ENCODE data around the gene GPR132.

GPR132 gene

DNA sequence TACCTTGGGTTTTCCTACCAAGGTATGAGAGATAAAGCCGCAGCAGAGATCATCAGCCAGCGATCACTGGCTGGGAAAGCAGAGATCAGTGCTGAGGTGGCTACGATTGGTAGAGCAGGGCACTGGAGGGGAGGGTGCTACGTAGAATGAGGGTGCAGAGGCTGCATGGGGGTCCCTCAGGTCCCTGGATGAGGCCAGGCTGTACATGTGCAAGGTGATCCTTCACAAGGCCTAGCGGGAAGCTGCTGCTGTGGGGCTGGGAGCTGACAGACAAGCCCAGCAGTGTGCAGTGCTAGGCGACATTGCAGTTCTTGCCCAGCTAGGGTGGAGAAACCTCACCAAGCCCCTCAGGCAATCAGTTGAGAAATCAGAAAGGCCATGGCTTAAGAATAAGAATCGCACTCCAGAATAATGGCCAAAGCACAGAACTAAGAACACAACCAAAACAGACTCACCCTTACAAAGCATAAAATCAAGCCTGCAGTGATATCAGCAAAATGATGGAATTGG is 37.2 kb upstream of the GPR132 start:
- H3K9me3 ChIP-seq (replicated peaks; ENCODE audit: insufficient read depth, low read length): no peaks in the 10 kb centered on the region

GRCh38 chr14:105100910-105101309 is 35.7 kb upstream of the GPR132 start:
- H3K4me3 ChIP-seq (ENCODE audit: low read length): no peak overlapping the region
- no peaks in the 10 kb centered on the region for H4K20me1 ChIP-seq (ENCODE audit: insufficient read depth, low read length)
- no peak for DNase-seq
- H3F3A ChIP-seq (ENCODE audit: insufficient read depth, low read length): no peaks in the 10 kb centered on the region
- TF ChIP-seq EZH2phosphoT487 (IDR thresholded peaks at IDR 0.05; ENCODE audit: low read length) (no peak), EZH2 (optimal IDR thresholded peaks at IDR 0.05; ENCODE audit: low read depth, low read length) (no peak)
- TF ChIP-seq, protein P1, sequence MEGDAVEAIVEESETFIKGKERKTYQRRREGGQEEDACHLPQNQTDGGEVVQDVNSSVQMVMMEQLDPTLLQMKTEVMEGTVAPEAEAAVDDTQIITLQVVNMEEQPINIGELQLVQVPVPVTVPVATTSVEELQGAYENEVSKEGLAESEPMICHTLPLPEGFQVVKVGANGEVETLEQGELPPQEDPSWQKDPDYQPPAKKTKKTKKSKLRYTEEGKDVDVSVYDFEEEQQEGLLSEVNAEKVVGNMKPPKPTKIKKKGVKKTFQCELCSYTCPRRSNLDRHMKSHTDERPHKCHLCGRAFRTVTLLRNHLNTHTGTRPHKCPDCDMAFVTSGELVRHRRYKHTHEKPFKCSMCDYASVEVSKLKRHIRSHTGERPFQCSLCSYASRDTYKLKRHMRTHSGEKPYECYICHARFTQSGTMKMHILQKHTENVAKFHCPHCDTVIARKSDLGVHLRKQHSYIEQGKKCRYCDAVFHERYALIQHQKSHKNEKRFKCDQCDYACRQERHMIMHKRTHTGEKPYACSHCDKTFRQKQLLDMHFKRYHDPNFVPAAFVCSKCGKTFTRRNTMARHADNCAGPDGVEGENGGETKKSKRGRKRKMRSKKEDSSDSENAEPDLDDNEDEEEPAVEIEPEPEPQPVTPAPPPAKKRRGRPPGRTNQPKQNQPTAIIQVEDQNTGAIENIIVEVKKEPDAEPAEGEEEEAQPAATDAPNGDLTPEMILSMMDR (IDR thresholded peaks at IDR 0.05; ENCODE audit: low read length): no peak
- no peaks in the 10 kb centered on the region for H3K36me3 ChIP-seq (replicated peaks; ENCODE audit: insufficient read depth, low read length)
- no peaks in the 10 kb centered on the region for H3K9me2 ChIP-seq (replicated peaks; ENCODE audit: insufficient read depth, low read length)
- no peaks in the 10 kb centered on the region for H3K4me1 ChIP-seq (ENCODE audit: low read length)
- no peaks in the 10 kb centered on the region for H3K9me3 ChIP-seq (replicated peaks; ENCODE audit: insufficient read depth, low read length)
- no peak overlapping the region for H3K27ac ChIP-seq (ENCODE audit: low read length)
- no peak overlapping the region for H2AFZ ChIP-seq (ENCODE audit: low read length)
- H3K79me2 ChIP-seq (ENCODE audit: low read length): no peaks in the 10 kb centered on the region
- no peak overlapping the region for H3K9ac ChIP-seq (ENCODE audit: low read length)
- H3K4me2 ChIP-seq (ENCODE audit: low read depth, low read length): no peak overlapping the region
- peaks cover 77% of the 10 kb centered on the region for H3K27me3 ChIP-seq (replicated peaks; ENCODE audit: insufficient read depth, low read length)

More for the DNA sequence above, 37.2 kb upstream of the GPR132 start:
- H2AFZ ChIP-seq (ENCODE audit: low read length): no peak overlapping the region
- peaks cover 77% of the 10 kb centered on the region for H3K27me3 ChIP-seq (replicated peaks; ENCODE audit: insufficient read depth, low read length)
- no peak overlapping the region for H3K9ac ChIP-seq (ENCODE audit: low read length)
- H4K20me1 ChIP-seq (ENCODE audit: insufficient read depth, low read length): no peaks in the 10 kb centered on the region
- no peak overlapping the region for H3K27ac ChIP-seq (ENCODE audit: low read length)
- H3K4me3 ChIP-seq (ENCODE audit: low read length): no peak overlapping the region
- H3F3A ChIP-seq (ENCODE audit: insufficient read depth, low read length): no peaks in the 10 kb centered on the region
- no peak for TF ChIP-seq EZH2phosphoT487 (IDR thresholded peaks at IDR 0.05; ENCODE audit: low read length)
- no peak for TF ChIP-seq EZH2 (optimal IDR thresholded peaks at IDR 0.05; ENCODE audit: low read depth, low read length)
- TF ChIP-seq, protein P1 (IDR thresholded peaks at IDR 0.05; ENCODE audit: low read length): no peak
- no peaks in the 10 kb centered on the region for H3K79me2 ChIP-seq (ENCODE audit: low read length)
- H3K9me2 ChIP-seq (replicated peaks; ENCODE audit: insufficient read depth, low read length): no peaks in the 10 kb centered on the region
- no peaks in the 10 kb centered on the region for H3K4me1 ChIP-seq (ENCODE audit: low read length)
- no peak overlapping the region for H3K4me2 ChIP-seq (ENCODE audit: low read depth, low read length)
- no peak for DNase-seq
- H3K36me3 ChIP-seq (replicated peaks; ENCODE audit: insufficient read depth, low read length): no peaks in the 10 kb centered on the region

DNA sequence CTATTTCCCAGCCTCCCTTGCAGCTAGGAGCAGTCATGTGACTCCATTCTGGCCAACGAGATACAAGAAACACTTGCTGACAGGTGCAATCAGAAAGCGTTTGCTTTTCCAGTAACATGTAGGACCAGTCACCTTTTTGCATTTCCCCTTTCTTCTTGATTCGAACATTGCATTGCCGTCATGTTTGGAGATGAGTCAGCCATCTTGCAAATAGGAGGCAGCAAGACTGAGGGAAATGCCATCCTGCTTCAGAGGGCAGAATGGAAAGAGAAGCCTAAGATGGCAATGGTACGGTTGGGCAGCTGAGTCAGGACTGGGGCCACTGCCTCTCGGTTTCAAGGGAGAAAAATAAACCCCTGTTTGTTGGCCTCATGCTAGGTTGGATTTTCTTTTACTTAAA is 34.5 kb upstream of the GPR132 start:
- no peak for DNase-seq
- Histone ChIP-seq H4K20me1 (ENCODE audit: insufficient read depth, low read length) (no peaks in the 10 kb centered on the region), H3K4me2 (ENCODE audit: low read depth, low read length) (no peak overlapping the region), H3K4me1 (ENCODE audit: low read length) (no peaks in the 10 kb centered on the region), H3F3A (ENCODE audit: insufficient read depth, low read length) (no peaks in the 10 kb centered on the region), H3K9ac (ENCODE audit: low read length) (no peak overlapping the region), H3K27me3 (replicated peaks; ENCODE audit: insufficient read depth, low read length) (peaks cover 74% of the 10 kb centered on the region), H3K9me2 (replicated peaks; ENCODE audit: insufficient read depth, low read length) (no peaks in the 10 kb centered on the region), H2AFZ (ENCODE audit: low read length) (no peak overlapping the region), H3K4me3 (ENCODE audit: low read length) (no peak overlapping the region), H3K79me2 (ENCODE audit: low read length) (no peaks in the 10 kb centered on the region), H3K9me3 (replicated peaks; ENCODE audit: insufficient read depth, low read length) (no peaks in the 10 kb centered on the region), H3K36me3 (replicated peaks; ENCODE audit: insufficient read depth, low read length) (no peaks in the 10 kb centered on the region), H3K27ac (ENCODE audit: low read length) (no peak overlapping the region)
- TF ChIP-seq EZH2phosphoT487 (IDR thresholded peaks at IDR 0.05; ENCODE audit: low read length) (no peak), EZH2 (optimal IDR thresholded peaks at IDR 0.05; ENCODE audit: low read depth, low read length) (no peak)
- TF ChIP-seq, protein P1 (IDR thresholded peaks at IDR 0.05; ENCODE audit: low read length): no peak
